Metanephros (tissue), 1 donor: ENCODE data around the gene REC114. TPM values are rescaled to one million over a fixed set of nuclear protein-coding genes. Genes with fewer than 3 reads are reported as not detected.

Experiments used
- total RNA-seq: library from RNA; depleted of rRNA; stranded (reverse); fragments of >200 nt; gene quantifications from one replicate; pipeline ENCODE4 v1.2.3, GENCODE V29; 2014

REC114 gene, protein sequence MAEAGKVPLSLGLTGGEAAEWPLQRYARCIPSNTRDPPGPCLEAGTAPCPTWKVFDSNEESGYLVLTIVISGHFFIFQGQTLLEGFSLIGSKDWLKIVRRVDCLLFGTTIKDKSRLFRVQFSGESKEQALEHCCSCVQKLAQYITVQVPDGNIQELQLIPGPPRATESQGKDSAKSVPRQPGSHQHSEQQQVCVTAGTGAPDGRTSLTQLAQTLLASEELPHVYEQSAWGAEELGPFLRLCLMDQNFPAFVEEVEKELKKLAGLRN
- not detected for total RNA-seq

DNA sequence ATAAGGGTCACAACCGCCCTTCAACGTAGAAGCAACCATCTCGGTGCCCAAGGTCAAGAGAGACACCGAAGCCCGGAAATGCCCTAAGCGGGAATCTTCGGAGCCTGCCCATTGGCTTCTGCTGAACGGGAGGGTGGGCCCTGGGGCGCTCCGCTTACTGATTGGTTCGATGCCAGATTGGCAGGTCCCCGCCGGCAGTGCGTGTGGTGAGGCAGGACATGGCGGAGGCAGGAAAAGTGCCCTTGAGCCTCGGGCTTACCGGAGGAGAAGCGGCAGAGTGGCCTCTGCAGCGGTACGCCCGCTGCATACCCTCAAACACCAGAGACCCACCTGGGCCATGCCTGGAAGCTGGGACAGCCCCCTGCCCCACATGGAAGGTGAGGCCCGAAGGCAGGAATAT lies at the start of gene REC114:
TSS of gene REC114 (plus strand) at position 197 of the 400 bp plus-strand sequence. CDS start at position 219, 22 bp downstream.

Other genes with a start within 250 kb of the REC114 start
- gene HCN4, start 74.2 kb upstream of the REC114 start, total RNA-seq, result 0.47 TPM
- gene NPTN, start 190.2 kb downstream of the REC114 start, total RNA-seq, result 154 TPM
- 112 TPM for gene CD276, start 241.2 kb downstream of the REC114 start, total RNA-seq